WTC11 (cell line): Measurements from ENCODE around the gene ENKUR. TPM values are rescaled to one million over a fixed set of nuclear protein-coding genes. Genes with fewer than 3 reads are reported as not detected.

ENCODE experiments used
- ATAC-seq: fragments of 200-7000 bp; cut with Tn5 transposase; 2 replicates; pipeline ENCODE4 v1.10.0; 2021; ENCODE audit warnings: mild to moderate bottlenecking, moderate library complexity
- CTCF ChIA-PET: fragments of 300-600 bp; sonication (Branson Sonifier 250); formaldehyde crosslinking; loops from one replicate; lab custom pipeline; 2021; ENCODE audit warnings: antibody characterized with exemption; lab: Charles Lee
- POLR2A ChIA-PET: fragments of 350-600 bp; sonication (Branson Sonifier 250); formaldehyde crosslinking; loops from one replicate; lab custom pipeline; 2021; ENCODE audit warnings: antibody characterized with exemption; lab: Charles Lee
- DNase-seq: peaks from one replicate; pipeline ENCODE4 v3.0.0; 2021; ENCODE audit warnings: low spot score
- H3K27ac Mint-ChIP-seq: 2 replicates; pipeline ENCODE4 v1.8.0; 2021; ENCODE audit warnings: mixed read lengths
- H3K27me3 Mint-ChIP-seq: 2 replicates; pipeline ENCODE4 v1.8.0; 2021; ENCODE audit warnings: low read depth, mild to moderate bottlenecking, moderate library complexity, mixed read lengths
- H3K36me3 Mint-ChIP-seq: 2 replicates; pipeline ENCODE4 v1.8.0; 2021; ENCODE audit warnings: mixed read lengths
- H3K4me1 Mint-ChIP-seq: 2 replicates; pipeline ENCODE4 v1.8.0; 2022; ENCODE audit warnings: mixed read lengths
- H3K4me3 Mint-ChIP-seq: 2 replicates; pipeline ENCODE4 v1.8.0; 2021; ENCODE audit warnings: mild to moderate bottlenecking, moderate library complexity, mixed read lengths
- H3K9me3 Mint-ChIP-seq: 2 replicates; pipeline ENCODE4 v1.8.0; 2021; ENCODE audit warnings: mixed read lengths
- AFF4 ChIP-seq: sonication (generic); formaldehyde crosslinking; IDR thresholded peaks from 2 replicates; pipeline ENCODE4 v1.8.1; 2023; ENCODE audit warnings: mild to moderate bottlenecking, missing genetic modification reagents, borderline replicate concordance
- CBFB ChIP-seq: sonication (generic); formaldehyde crosslinking; IDR thresholded peaks from 2 replicates; pipeline ENCODE4 v1.8.1; 2022; ENCODE audit warnings: mild to moderate bottlenecking, low read depth, missing genetic modification reagents
- CDX4 ChIP-seq: fragments of 250-450 bp; sonication (Bioruptor Pico); IDR thresholded peaks from 2 replicates; pipeline ENCODE4 v1.9.0; 2021; ENCODE audit warnings: moderate library complexity, mild to moderate bottlenecking, inconsistent platforms, borderline replicate concordance
- CREB1 ChIP-seq: sonication (generic); formaldehyde crosslinking; IDR thresholded peaks from 2 replicates; pipeline ENCODE4 v1.8.0; 2023; ENCODE audit warnings: mild to moderate bottlenecking, missing genetic modification reagents
- CTCF ChIP-seq: fragments of 200-600 bp; IDR thresholded peaks from 2 replicates; pipeline ENCODE4 v1.8.0; 2022; ENCODE audit warnings: antibody characterized with exemption
- E2F5 ChIP-seq: sonication (generic); formaldehyde crosslinking; IDR thresholded peaks from 2 replicates; pipeline ENCODE4 v1.8.1; 2022; ENCODE audit warnings: mild to moderate bottlenecking, moderate library complexity, missing genetic modification reagents
- ESRRA ChIP-seq: sonication (generic); formaldehyde crosslinking; IDR thresholded peaks from 2 replicates; pipeline ENCODE4 v1.8.1; 2022; ENCODE audit warnings: mild to moderate bottlenecking, missing genetic modification reagents, borderline replicate concordance
- ETV6 ChIP-seq: sonication (generic); formaldehyde crosslinking; IDR thresholded peaks from 2 replicates; pipeline ENCODE4 v1.8.1; 2022; ENCODE audit warnings: mild to moderate bottlenecking, missing genetic modification reagents
- GABPB1 ChIP-seq: sonication (generic); formaldehyde crosslinking; IDR thresholded peaks from 2 replicates; pipeline ENCODE4 v1.8.1; 2023; ENCODE audit warnings: mild to moderate bottlenecking, missing genetic modification reagents
- GTF2I ChIP-seq: fragments of 250-450 bp; sonication (Bioruptor Pico); conservative IDR thresholded peaks from 2 replicates; pipeline ENCODE4 v1.4.0; 2021; ENCODE audit warnings: mild to moderate bottlenecking
- JAZF1 ChIP-seq: fragments of 250-450 bp; sonication (Bioruptor Pico); IDR thresholded peaks from 2 replicates; pipeline ENCODE4 v1.9.0; 2021; ENCODE audit warnings: moderate library complexity, mild to moderate bottlenecking, inconsistent platforms
- MLX ChIP-seq: sonication (generic); formaldehyde crosslinking; IDR thresholded peaks from 2 replicates; pipeline ENCODE4 v1.8.1; 2023; ENCODE audit warnings: mild to moderate bottlenecking, missing genetic modification reagents, moderate library complexity
- MYBL2 ChIP-seq: sonication (generic); formaldehyde crosslinking; IDR thresholded peaks from 2 replicates; pipeline ENCODE4 v1.8.1; 2023; ENCODE audit warnings: mild to moderate bottlenecking, moderate library complexity, missing genetic modification reagents
- NFATC4 ChIP-seq: fragments of 250-450 bp; sonication (Bioruptor Pico); IDR thresholded peaks from 2 replicates; pipeline ENCODE4 v1.9.0; 2021; ENCODE audit warnings: mild to moderate bottlenecking
- NFE2L1 ChIP-seq: sonication (generic); formaldehyde crosslinking; IDR thresholded peaks from 2 replicates; pipeline ENCODE4 v1.8.1; 2023; ENCODE audit warnings: missing genetic modification reagents
- PRRX2 ChIP-seq: fragments of 250-450 bp; sonication (Bioruptor Pico); IDR thresholded peaks from 2 replicates; pipeline ENCODE4 v1.8.0; 2021; ENCODE audit warnings: mild to moderate bottlenecking
- SMAD3 ChIP-seq: sonication (generic); formaldehyde crosslinking; IDR thresholded peaks from 2 replicates; pipeline ENCODE4 v1.8.0; 2022; ENCODE audit warnings: missing genetic modification reagents, mild to moderate bottlenecking, borderline replicate concordance
- SP1 ChIP-seq: sonication (generic); formaldehyde crosslinking; conservative IDR thresholded peaks from 2 replicates; pipeline ENCODE4 v1.8.1; 2022; ENCODE audit warnings: missing genetic modification reagents
- TP53 ChIP-seq: sonication (generic); formaldehyde crosslinking; IDR thresholded peaks from 2 replicates; pipeline ENCODE4 v1.8.1; 2023; ENCODE audit warnings: mild to moderate bottlenecking, missing genetic modification reagents
- ZNF121 ChIP-seq: sonication (generic); formaldehyde crosslinking; IDR thresholded peaks from 2 replicates; pipeline ENCODE4 v1.8.0; 2023; ENCODE audit warnings: missing genetic modification reagents
- ZNF138 ChIP-seq: sonication (generic); formaldehyde crosslinking; conservative IDR thresholded peaks from 2 replicates; pipeline ENCODE4 v1.8.1; 2022; ENCODE audit warnings: mild to moderate bottlenecking, moderate library complexity, missing genetic modification reagents
- ZNF416 ChIP-seq: fragments of 250-450 bp; sonication (Bioruptor Pico); IDR thresholded peaks from 2 replicates; pipeline ENCODE4 v1.9.0; 2021; ENCODE audit warnings: mild to moderate bottlenecking, inconsistent platforms
- ZNF671 ChIP-seq: fragments of 250-450 bp; sonication (Bioruptor Pico); IDR thresholded peaks from 2 replicates; pipeline ENCODE4 v1.8.0; 2021; ENCODE audit warnings: mild to moderate bottlenecking
- total RNA-seq: library from RNA; stranded (reverse); gene quantifications from 3 replicates; pipeline ENCODE4 v1.2.3, GENCODE V29; 2021

ENKUR gene
- total RNA-seq, 1 experiment from 2014 or later: not detected

GRCh38 chr10:24995072-24995471 is 20.9 kb downstream of the ENKUR start (continued):
- TF ChIP-seq E2F5 (CRISPR knock-in tag) (no peak), GTF2I (CRISPR knock-in tag) (no peak), NFE2L1 (CRISPR knock-in tag) (no peak), CTCF (no peak)

GRCh38 chr10:24993237-24993958 is 22.6 kb downstream of the ENKUR start:
- no peak overlapping the region for H3K27ac Mint-ChIP-seq
- POLR2A ChIA-PET: no interaction called here
- no peak overlapping the region for H3K4me3 Mint-ChIP-seq
- no peaks in the 10 kb centered on the region for H3K36me3 Mint-ChIP-seq
- CTCF ChIA-PET: no interaction called here
- ATAC-seq (no peak), DNase-seq (no peak)
- no peaks in the 10 kb centered on the region; the same call in 1 of the 2 replicates for H3K27me3 Mint-ChIP-seq
- TF ChIP-seq SMAD3 (CRISPR knock-in tag) (no peak), TP53 (CRISPR knock-in tag) (no peak), MLX (no peak), ESRRA (CRISPR knock-in tag) (no peak), ZNF121 (no peak), E2F5 (CRISPR knock-in tag) (no peak), CBFB (no peak), GABPB1 (CRISPR knock-in tag) (no peak), CREB1 (no peak), ZNF138 (CRISPR knock-in tag) (no peak), NFATC4 (no peak), PRRX2 (no peak), JAZF1 (CRISPR knock-in tag) (no peak), SP1 (CRISPR knock-in tag) (no peak), ETV6 (CRISPR knock-in tag) (no peak), MYBL2 (CRISPR knock-in tag) (no peak), CDX4 (CRISPR knock-in tag) (no peak), AFF4 (no peak), ZNF416 (no peak), ZNF671 (CRISPR knock-in tag) (no peak)
- no peaks in the 10 kb centered on the region for H3K4me1 Mint-ChIP-seq
- no peaks in the 10 kb centered on the region for H3K9me3 Mint-ChIP-seq
